Lung (tissue), 12 donors: Measurements from ENCODE around the gene MYRFL. TPM values are rescaled to one million over a fixed set of nuclear protein-coding genes. Genes with fewer than 3 reads are reported as not detected.

Experiments
- ATAC-seq: fragments of 200-7000 bp; cut with Tn5 transposase; one replicate; pipeline ENCODE4 v1.9.1; 2020; ENCODE audit warnings: moderate number of reproducible peaks; ENCODE audit not compliant: insufficient read depth, low FRiP score
- DNase-seq, 3 donors: peaks; one replicate each; pipeline ENCODE4 v3.0.0-alpha.2; 2013 to 2017
- H3K27ac ChIP-seq, 2 donors: one replicate each; pipeline ENCODE4 v1.5.1; 2013; ENCODE audit warnings: mild to moderate bottlenecking in 2 of 2, moderate library complexity in 2 of 2, control low read depth in 1 of 2, inconsistent platforms in 1 of 2, low read depth in 1 of 2, low read length in 1 of 2
- H3K27me3 ChIP-seq, 3 donors: one replicate each; pipeline ENCODE4 v1.5.1; 2013; ENCODE audit warnings: low read length in 2 of 3; ENCODE audit not compliant: control insufficient read depth in 3 of 3, insufficient read depth in 3 of 3
- H3K36me3 ChIP-seq, 4 donors: one replicate each; pipeline ENCODE4 v1.5.1; 2013; ENCODE audit warnings: low read length in 4 of 4, mild to moderate bottlenecking in 1 of 4, moderate library complexity in 1 of 4; ENCODE audit not compliant: control insufficient read depth in 4 of 4, insufficient read depth in 4 of 4
- H3K4me1 ChIP-seq, 5 donors: one replicate each; pipeline ENCODE4 v1.5.1; 2013; ENCODE audit warnings: low read length in 5 of 5, mild to moderate bottlenecking in 2 of 5, moderate library complexity in 1 of 5; ENCODE audit not compliant: control insufficient read depth in 5 of 5, insufficient read depth in 5 of 5
- H3K4me3 ChIP-seq: one replicate; pipeline ENCODE4 v1.5.1; 2013; ENCODE audit warnings: mild to moderate bottlenecking, control low read depth, moderate library complexity
- H3K9ac ChIP-seq, 2 donors: one replicate each; pipeline ENCODE4 v1.5.1; 2013; ENCODE audit warnings: low read length in 2 of 2, control low read depth in 1 of 2; ENCODE audit not compliant: insufficient read depth in 1 of 2
- H3K9me3 ChIP-seq, 4 donors: one replicate each; pipeline ENCODE4 v1.5.1; 2013; ENCODE audit warnings: low read length in 3 of 4, mild to moderate bottlenecking in 1 of 4, moderate library complexity in 1 of 4; ENCODE audit not compliant: control insufficient read depth in 4 of 4, insufficient read depth in 3 of 4
- WGBS, 2 donors: extraction: QIAGEN DNeasy Blood & Tissue Kit; methylation state at CpG; one replicate each; pipeline ENCODE4 v1.1.7; 2013; 5-methylcytosine and 5-hydroxymethylcytosine counted together
- polyA plus RNA-seq, 2 donors: library from polyadenylated mRNA; stranded (reverse); fragments of 200-250 nt; gene quantifications; one replicate each; pipeline ENCODE4 v1.2.1, GENCODE V29; 2013
- total RNA-seq, 2 donors: library from RNA; depleted of rRNA in 1 of 2; stranded (reverse); fragments of >200 nt in 1 of 2; gene quantifications; one replicate each; pipeline ENCODE4 v1.2.1, GENCODE V29; 2014 to 2021
- TF ChIP-seq, protein P1 (sequence below): IDR thresholded peaks from 2 replicates; pipeline ENCODE4 v1.5.1; 2012; ENCODE audit warnings: mild to moderate bottlenecking; ENCODE audit errors: control extremely low read depth, extremely low read depth
- donor health status: control.
- donor health status: control.
- donor health status: Bipolar disorder and iron deficiency.
- donor health status: healthy.
- donor health status: DM: yes; HTN: yes; CAD: no.

Gene MYRFL
- total and polyA plus RNA-seq, 4 donors = 0.03 to 1.9 (median 0.15) TPM

DNA sequence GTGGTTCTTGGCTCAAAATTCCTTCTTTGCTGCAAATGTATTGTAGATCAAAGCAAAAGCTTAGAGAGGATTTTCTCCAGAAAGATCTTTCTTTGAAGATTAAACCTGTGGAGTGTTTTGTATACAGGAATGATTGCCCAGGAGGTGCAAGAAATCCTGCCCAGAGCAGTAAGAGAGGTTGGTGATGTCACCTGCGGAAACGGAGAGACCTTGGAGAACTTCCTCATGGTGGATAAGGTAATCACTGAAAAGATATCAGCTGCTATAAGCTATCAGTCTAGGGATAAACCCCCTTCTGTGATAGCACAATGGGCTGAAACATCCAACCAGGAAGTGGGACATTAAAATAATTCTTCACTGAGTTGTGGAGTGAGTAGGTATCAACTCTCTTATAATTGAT lies 85.7 kb downstream of the MYRFL start:
- no peak for DNase-seq
- Histone ChIP-seq H3K9ac (no peak overlapping the region), H3K27me3 (no peaks in the 10 kb centered on the region), H3K4me3 (no peak overlapping the region), H3K27ac (no peak overlapping the region), H3K9me3 (no peaks in the 10 kb centered on the region), H3K4me1 (peaks cover 0 to 5% (median 0%) of the 10 kb centered on the region in 5 donors), H3K36me3 (no peaks in the 10 kb centered on the region)
- ATAC-seq = no peak
- TF ChIP-seq, protein P1, sequence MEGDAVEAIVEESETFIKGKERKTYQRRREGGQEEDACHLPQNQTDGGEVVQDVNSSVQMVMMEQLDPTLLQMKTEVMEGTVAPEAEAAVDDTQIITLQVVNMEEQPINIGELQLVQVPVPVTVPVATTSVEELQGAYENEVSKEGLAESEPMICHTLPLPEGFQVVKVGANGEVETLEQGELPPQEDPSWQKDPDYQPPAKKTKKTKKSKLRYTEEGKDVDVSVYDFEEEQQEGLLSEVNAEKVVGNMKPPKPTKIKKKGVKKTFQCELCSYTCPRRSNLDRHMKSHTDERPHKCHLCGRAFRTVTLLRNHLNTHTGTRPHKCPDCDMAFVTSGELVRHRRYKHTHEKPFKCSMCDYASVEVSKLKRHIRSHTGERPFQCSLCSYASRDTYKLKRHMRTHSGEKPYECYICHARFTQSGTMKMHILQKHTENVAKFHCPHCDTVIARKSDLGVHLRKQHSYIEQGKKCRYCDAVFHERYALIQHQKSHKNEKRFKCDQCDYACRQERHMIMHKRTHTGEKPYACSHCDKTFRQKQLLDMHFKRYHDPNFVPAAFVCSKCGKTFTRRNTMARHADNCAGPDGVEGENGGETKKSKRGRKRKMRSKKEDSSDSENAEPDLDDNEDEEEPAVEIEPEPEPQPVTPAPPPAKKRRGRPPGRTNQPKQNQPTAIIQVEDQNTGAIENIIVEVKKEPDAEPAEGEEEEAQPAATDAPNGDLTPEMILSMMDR = no peak
- WGBS, 2 donors = 73 to 83% methylated on average over 2 of the region's 2 CpGs

DNA sequence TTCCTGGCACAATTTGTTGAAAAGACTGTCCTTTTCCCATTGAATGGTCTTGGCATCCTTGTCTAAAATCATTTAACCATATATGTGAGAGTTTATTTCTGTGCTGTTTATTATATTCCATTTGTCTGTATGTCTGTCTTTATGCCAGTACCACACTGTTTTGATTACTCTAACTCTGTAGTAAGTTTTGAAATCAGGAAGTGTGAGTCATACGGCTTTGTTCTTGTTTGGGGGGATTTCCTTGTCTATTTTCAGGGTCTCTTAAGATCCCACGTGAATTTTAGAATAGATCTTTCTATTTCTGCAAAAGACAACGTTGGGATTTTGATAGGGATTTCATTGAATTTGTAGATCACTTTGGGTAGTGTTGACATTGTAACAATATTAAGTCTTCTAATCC lies 88.5 kb downstream of the MYRFL start:
- DNase-seq (no peak), ATAC-seq (no peak)
- H3K36me3 ChIP-seq = no peaks in the 10 kb centered on the region
- WGBS, 2 donors = 41% methylated on average over 3 of the region's 3 CpGs
- H3K9me3 ChIP-seq = no peaks in the 10 kb centered on the region
- peaks cover 0 to 6% (median 0%) of the 10 kb centered on the region in 5 donors for H3K4me1 ChIP-seq
- TF ChIP-seq, protein P1 = no peak
- no peak overlapping the region for H3K9ac ChIP-seq
- H3K27me3 ChIP-seq = no peaks in the 10 kb centered on the region
- no peak overlapping the region for H3K27ac ChIP-seq
- H3K4me3 ChIP-seq = no peak overlapping the region

DNA sequence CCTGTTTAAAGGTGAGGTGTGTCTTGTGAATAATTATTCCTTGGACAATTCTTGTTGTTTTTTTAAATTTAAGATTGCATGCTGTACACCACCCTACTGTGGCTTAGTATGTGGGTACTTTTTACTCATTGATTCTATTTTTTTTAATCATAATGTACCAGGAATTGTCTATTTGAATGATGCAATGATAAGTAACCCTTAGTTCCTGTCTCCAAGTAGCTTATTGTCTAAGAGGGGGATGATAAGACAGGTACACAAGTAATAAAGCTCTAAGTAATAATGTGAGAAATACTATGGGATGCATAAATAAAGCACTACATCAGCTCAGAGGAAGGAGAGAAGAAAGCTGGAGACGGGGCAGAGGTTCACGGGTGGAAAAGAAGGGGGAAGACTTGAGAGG lies 90.9 kb downstream of the MYRFL start:
- H3K4me1 ChIP-seq = peaks cover 0 to 6% (median 0%) of the 10 kb centered on the region in 5 donors
- H3K27me3 ChIP-seq = no peaks in the 10 kb centered on the region
- no peaks in the 10 kb centered on the region for H3K36me3 ChIP-seq
- no peak for DNase-seq
- H3K9me3 ChIP-seq = no peaks in the 10 kb centered on the region
- no peak overlapping the region for H3K4me3 ChIP-seq
- no peak for ATAC-seq
- H3K27ac ChIP-seq = no peak overlapping the region
- no peak overlapping the region for H3K9ac ChIP-seq
- WGBS, 2 donors = 89 to 99% methylated on average over 2 of the region's 2 CpGs
- TF ChIP-seq, protein P1 = no peak
